SK-N-SH (cell line): ENCODE results near the gene AUTS2.
A peak's percentile ranks its signal among the peaks of the same experiment; 100 is the strongest.

Source experiments
- CHD2 ChIP-seq: fragments of 150-350 bp; IDR thresholded peaks from 2 replicates; pipeline ENCODE4 v1.6.1; 2018; ENCODE audit warnings: low read length; ENCODE audit not compliant: partially characterized antibody
- EP300 ChIP-seq, 2 experiments: IDR thresholded peaks; 2 replicates each; pipeline versions ENCODE4 v1.4.0 to v1.6.1; 2012; ENCODE audit warnings: borderline replicate concordance in 1 of 2, low read depth in 1 of 2, low read length in 1 of 2
- GABPA ChIP-seq: IDR thresholded peaks from 2 replicates; pipeline ENCODE4 v1.4.0; 2012; ENCODE audit warnings: low read depth, mild to moderate bottlenecking
- JUND ChIP-seq: IDR thresholded peaks from 2 replicates; pipeline ENCODE4 v1.4.0; 2012
- NFIC ChIP-seq: IDR thresholded peaks from 2 replicates; pipeline ENCODE4 v1.4.0; 2012; ENCODE audit warnings: borderline replicate concordance
- NRF1 ChIP-seq: IDR thresholded peaks from 2 replicates; pipeline ENCODE4 v1.6.1; 2012; ENCODE audit warnings: low read depth, mild to moderate bottlenecking, low read length
- RAD21 ChIP-seq: IDR thresholded peaks from 2 replicates; pipeline ENCODE4 v1.6.1; 2012; ENCODE audit warnings: mild to moderate bottlenecking, low read length
- TF ChIP-seq, protein P1 (sequence below): fragments of 200-600 bp; sonication (generic); IDR thresholded peaks from 2 replicates; pipeline ENCODE4 v1.6.1; 2017; ENCODE audit warnings: antibody characterized with exemption, mild to moderate bottlenecking, moderate library complexity
- TF ChIP-seq, protein P2 (sequence below): IDR thresholded peaks from 2 replicates; pipeline ENCODE4 v1.6.1; 2012; ENCODE audit warnings: mild to moderate bottlenecking, low read depth, low read length, moderate library complexity

GRCh38 chr7:69677054-69677852, 79.0 kb downstream of the AUTS2 start:
- TF ChIP-seq, protein P1, sequence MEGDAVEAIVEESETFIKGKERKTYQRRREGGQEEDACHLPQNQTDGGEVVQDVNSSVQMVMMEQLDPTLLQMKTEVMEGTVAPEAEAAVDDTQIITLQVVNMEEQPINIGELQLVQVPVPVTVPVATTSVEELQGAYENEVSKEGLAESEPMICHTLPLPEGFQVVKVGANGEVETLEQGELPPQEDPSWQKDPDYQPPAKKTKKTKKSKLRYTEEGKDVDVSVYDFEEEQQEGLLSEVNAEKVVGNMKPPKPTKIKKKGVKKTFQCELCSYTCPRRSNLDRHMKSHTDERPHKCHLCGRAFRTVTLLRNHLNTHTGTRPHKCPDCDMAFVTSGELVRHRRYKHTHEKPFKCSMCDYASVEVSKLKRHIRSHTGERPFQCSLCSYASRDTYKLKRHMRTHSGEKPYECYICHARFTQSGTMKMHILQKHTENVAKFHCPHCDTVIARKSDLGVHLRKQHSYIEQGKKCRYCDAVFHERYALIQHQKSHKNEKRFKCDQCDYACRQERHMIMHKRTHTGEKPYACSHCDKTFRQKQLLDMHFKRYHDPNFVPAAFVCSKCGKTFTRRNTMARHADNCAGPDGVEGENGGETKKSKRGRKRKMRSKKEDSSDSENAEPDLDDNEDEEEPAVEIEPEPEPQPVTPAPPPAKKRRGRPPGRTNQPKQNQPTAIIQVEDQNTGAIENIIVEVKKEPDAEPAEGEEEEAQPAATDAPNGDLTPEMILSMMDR, result peak; percentile 69
- no peak for TF ChIP-seq EP300 (IDR thresholded peaks at IDR 0.05; ENCODE audit: borderline replicate concordance in 1 of 2, low read depth in 1 of 2, low read length in 1 of 2)
- TF ChIP-seq, protein P2, sequence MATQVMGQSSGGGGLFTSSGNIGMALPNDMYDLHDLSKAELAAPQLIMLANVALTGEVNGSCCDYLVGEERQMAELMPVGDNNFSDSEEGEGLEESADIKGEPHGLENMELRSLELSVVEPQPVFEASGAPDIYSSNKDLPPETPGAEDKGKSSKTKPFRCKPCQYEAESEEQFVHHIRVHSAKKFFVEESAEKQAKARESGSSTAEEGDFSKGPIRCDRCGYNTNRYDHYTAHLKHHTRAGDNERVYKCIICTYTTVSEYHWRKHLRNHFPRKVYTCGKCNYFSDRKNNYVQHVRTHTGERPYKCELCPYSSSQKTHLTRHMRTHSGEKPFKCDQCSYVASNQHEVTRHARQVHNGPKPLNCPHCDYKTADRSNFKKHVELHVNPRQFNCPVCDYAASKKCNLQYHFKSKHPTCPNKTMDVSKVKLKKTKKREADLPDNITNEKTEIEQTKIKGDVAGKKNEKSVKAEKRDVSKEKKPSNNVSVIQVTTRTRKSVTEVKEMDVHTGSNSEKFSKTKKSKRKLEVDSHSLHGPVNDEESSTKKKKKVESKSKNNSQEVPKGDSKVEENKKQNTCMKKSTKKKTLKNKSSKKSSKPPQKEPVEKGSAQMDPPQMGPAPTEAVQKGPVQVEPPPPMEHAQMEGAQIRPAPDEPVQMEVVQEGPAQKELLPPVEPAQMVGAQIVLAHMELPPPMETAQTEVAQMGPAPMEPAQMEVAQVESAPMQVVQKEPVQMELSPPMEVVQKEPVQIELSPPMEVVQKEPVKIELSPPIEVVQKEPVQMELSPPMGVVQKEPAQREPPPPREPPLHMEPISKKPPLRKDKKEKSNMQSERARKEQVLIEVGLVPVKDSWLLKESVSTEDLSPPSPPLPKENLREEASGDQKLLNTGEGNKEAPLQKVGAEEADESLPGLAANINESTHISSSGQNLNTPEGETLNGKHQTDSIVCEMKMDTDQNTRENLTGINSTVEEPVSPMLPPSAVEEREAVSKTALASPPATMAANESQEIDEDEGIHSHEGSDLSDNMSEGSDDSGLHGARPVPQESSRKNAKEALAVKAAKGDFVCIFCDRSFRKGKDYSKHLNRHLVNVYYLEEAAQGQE, result no peak
- no peak for TF ChIP-seq JUND
- no peak for TF ChIP-seq GABPA
- no peak for TF ChIP-seq CHD2
- TF ChIP-seq RAD21, result peak; percentile 60
- no peak for TF ChIP-seq NRF1
- no peak for TF ChIP-seq NFIC
